H1 (cell line): Measurements from ENCODE around the gene ARID3B. TPM values are rescaled to one million over a fixed set of nuclear protein-coding genes. Genes with fewer than 3 reads are reported as not detected.

Experiments used
- BCL11A ChIP-seq, 2 experiments: IDR thresholded peaks; one replicate each; pipeline ENCODE4 v1.6.1; 2011; ENCODE audit warnings: low read depth in 2 of 2, low read length in 2 of 2, mild to moderate bottlenecking in 2 of 2
- RAD21 ChIP-seq, 2 experiments: IDR thresholded peaks in 1 of 2; conservative IDR thresholded peaks in 1 of 2; 2 replicates each; pipeline ENCODE4 v1.6.1; 2011; ENCODE audit warnings: low read depth in 2 of 2, low read length in 2 of 2, improper control_type of control experiment in 1 of 2, inconsistent platforms in 1 of 2, mild to moderate bottlenecking in 1 of 2, moderate library complexity in 1 of 2
- YY1 ChIP-seq: IDR thresholded peaks from 2 replicates; pipeline ENCODE4 v1.6.1; 2011; ENCODE audit warnings: low read depth, mild to moderate bottlenecking, low read length
- polyA plus RNA-seq, 7 experiments: library from polyadenylated mRNA; depleted of rRNA in 3 of 7; stranded (reverse) in 5 of 7; unstranded in 2 of 7; fragments of >200 nt in 5 of 7; fragments of 200-250 nt in 2 of 7; gene quantifications; 1 replicate in 5 of 7; 2 replicates in 1 of 7; 4 replicates in 1 of 7; pipeline versions ENCODE4 v1.2.1 to v1.2.3, GENCODE V29; 2011 to 2013; ENCODE audit warnings: missing spikeins in 2 of 7, mixed read lengths in 2 of 7
- total RNA-seq: library from RNA; stranded (reverse); fragmentation: NEBNext Ultra II Directional; extraction: Animal tissue kit (Norgen Biotek cat#: 25700); gene quantifications from 2 replicates; pipeline ENCODE4 v1.2.1, GENCODE V29; 2021

The ARID3B gene
- total and polyA plus RNA-seq, 2 of the 8 experiments (the other 6 are each of a cell fraction or from before 2014, with no cell fraction given) = 81.0 to 115 TPM

GRCh38 chr15:74612677-74613076 lies 71.7 kb downstream of the ARID3B start (continued):
- TF ChIP-seq YY1 = no peak
- TF ChIP-seq BCL11A (IDR thresholded peaks at IDR 0.05; ENCODE audit: low read depth in 2 of 2, low read length in 2 of 2) = no peak
- TF ChIP-seq RAD21 (IDR thresholded peaks at IDR 0.05 in 1 of 2, conservative IDR thresholded peaks at IDR 0.05 in 1 of 2; ENCODE audit: low read depth in 2 of 2, low read length in 2 of 2) = no peak
